Testis (tissue), 2 donors: ENCODE measurements around the gene PNPLA4.

Source experiments
- POLR2A ChIP-seq: fragments of 450-650 bp; IDR thresholded peaks from one replicate; pipeline ENCODE4 v1.6.1; 2017; ENCODE audit warnings: antibody characterized with exemption, mild to moderate bottlenecking, moderate library complexity
- TF ChIP-seq, protein P1 (sequence below), 3 experiments: fragments of 450-650 bp in 2 of 3; fragments of 200-600 bp in 1 of 3; sonication (generic) in 1 of 3; IDR thresholded peaks; one replicate each; pipeline ENCODE4 v1.5.1; 2016 to 2019; ENCODE audit warnings: antibody characterized with exemption in 3 of 3, mild to moderate bottlenecking in 2 of 3, moderate library complexity in 1 of 3

DNA sequence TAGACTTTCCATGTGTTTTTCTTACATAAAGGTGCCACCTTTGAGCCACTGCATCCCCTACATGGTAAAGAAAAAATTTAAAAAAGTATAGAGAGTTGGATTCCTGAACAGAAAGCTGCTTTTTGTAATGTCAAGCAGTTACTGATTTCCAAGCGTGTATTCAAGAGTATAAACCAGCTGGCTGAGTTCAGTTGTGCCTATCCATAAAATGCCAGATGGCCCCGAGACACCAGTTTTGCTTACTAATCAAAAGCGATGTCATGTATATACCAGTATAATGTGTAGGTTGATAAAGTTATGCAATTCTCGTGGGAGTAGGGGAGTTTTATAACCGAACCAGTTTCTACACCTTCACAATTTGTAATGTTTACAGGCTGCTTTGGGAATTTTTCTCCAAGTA lies 26.2 kb upstream of the PNPLA4 start:
- TF ChIP-seq, protein P1, sequence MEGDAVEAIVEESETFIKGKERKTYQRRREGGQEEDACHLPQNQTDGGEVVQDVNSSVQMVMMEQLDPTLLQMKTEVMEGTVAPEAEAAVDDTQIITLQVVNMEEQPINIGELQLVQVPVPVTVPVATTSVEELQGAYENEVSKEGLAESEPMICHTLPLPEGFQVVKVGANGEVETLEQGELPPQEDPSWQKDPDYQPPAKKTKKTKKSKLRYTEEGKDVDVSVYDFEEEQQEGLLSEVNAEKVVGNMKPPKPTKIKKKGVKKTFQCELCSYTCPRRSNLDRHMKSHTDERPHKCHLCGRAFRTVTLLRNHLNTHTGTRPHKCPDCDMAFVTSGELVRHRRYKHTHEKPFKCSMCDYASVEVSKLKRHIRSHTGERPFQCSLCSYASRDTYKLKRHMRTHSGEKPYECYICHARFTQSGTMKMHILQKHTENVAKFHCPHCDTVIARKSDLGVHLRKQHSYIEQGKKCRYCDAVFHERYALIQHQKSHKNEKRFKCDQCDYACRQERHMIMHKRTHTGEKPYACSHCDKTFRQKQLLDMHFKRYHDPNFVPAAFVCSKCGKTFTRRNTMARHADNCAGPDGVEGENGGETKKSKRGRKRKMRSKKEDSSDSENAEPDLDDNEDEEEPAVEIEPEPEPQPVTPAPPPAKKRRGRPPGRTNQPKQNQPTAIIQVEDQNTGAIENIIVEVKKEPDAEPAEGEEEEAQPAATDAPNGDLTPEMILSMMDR (IDR thresholded peaks at IDR 0.05), result no peak
- no peak for TF ChIP-seq POLR2A
